Bladder microvascular endothelial cell (primary cell): ENCODE results near the gene FGF6. TPM values are rescaled to one million over a fixed set of nuclear protein-coding genes. Genes with fewer than 3 reads are reported as not detected.

Experiments used
- total RNA-seq: library from RNA; depleted of rRNA; stranded (reverse); fragments of >200 nt; gene quantifications from 2 replicates; pipeline ENCODE4 v1.2.3, GENCODE V29; 2014

The FGF6 gene, protein sequence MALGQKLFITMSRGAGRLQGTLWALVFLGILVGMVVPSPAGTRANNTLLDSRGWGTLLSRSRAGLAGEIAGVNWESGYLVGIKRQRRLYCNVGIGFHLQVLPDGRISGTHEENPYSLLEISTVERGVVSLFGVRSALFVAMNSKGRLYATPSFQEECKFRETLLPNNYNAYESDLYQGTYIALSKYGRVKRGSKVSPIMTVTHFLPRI
- total RNA-seq, result not detected in 2 replicates

DNA sequence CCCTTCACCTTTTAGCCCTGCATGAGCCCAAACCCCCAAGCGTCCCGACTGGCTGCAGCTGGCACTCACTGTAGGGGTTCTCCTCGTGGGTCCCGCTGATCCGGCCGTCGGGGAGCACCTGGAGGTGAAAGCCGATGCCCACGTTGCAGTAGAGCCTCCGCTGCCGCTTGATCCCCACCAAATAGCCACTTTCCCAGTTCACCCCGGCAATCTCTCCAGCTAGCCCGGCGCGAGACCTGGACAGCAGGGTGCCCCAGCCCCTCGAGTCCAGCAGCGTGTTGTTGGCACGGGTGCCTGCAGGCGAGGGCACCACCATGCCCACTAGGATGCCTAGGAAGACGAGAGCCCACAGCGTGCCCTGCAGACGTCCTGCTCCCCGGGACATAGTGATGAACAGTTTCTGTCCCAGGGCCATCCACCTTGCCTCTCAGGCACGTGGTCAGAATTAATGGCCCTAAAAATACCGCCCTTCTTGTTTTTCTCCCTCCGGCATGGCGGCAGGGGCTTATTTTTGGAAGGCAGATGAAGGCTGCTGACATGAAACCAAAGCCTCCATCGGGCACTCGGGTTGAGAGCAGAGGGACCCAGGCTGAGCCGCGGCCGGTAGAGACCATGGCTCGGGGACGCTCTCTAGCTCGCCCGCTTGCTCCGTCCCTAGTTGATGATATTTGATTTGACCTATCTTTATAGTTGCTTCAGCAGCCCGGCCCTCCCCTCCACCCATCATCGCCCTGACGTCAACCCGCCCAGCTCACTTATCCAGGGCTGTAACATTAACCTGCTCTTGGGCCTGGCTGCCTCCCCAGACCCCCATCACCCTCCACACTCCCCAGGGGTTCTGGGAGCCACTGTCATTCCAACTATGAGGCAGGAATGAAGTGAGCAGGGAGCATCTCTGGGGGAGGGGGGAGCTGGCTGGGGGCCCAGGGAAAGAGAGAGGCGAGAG lies at the start of gene FGF6:
Gene FGF6 (minus strand): TSS at position 660 of the 946 bp plus-strand sequence. CDS start 245 bp downstream, at position 415.

Other genes with a start within 250 kb of the FGF6 start
- gene CCND2, start 172.1 kb downstream of the FGF6 start, total RNA-seq, result 35.9 and 330 TPM in 2 replicates
- gene TIGAR, start 124.6 kb downstream of the FGF6 start, total RNA-seq, result 11.8 and 15.4 TPM in 2 replicates
- not detected in 2 replicates for gene FGF23, start 66.1 kb downstream of the FGF6 start, total RNA-seq
- 9.7 and 13.3 TPM in 2 replicates for gene RAD51AP1, start 93.1 kb upstream of the FGF6 start, total RNA-seq
- 24.8 and 36.1 TPM in 2 replicates for gene DYRK4, start 116.4 kb upstream of the FGF6 start, total RNA-seq
- gene AKAP3, start 203.2 kb upstream of the FGF6 start, total RNA-seq, result 0.63 and 0.65 TPM in 2 replicates
- gene NDUFA9, start 203.3 kb upstream of the FGF6 start, total RNA-seq, result 15.5 and 75.1 TPM in 2 replicates